Fibroblast of gingiva (primary cell): ENCODE results near the gene ETF1.
"Not testable (repeated sequence)": the region's sequence is repeated elsewhere in the genome, so short reads cannot be mapped to it uniquely, and the experiment has no call there.

Source experiments
- DNase-seq: peaks from one replicate; pipeline ENCODE4 v3.0.0-alpha.2; 2011; ENCODE audit warnings: low read depth

Gene ETF1

GRCh38 chr5:138490648-138491283 lies 52.3 kb downstream of the ETF1 start:
- DNase-seq, result no peak

- no peak for DNase-seq
Measured at GRCh38 chr5:138489683-138490061, 53.4 kb downstream of the ETF1 start.

GRCh38 chr5:138488481-138488945 lies 54.5 kb downstream of the ETF1 start:
- no peak for DNase-seq

- DNase-seq, result no peak
Measured at GRCh38 chr5:138482638-138483037, 60.4 kb downstream of the ETF1 start.

GRCh38 chr5:138476918-138477317 lies 66.1 kb downstream of the ETF1 start:
- no peak for DNase-seq

GRCh38 chr5:138473151-138473550 lies 69.9 kb downstream of the ETF1 start:
- DNase-seq, result not testable (repeated sequence)

GRCh38 chr5:138472353-138472752 lies 70.7 kb downstream of the ETF1 start:
- no peak for DNase-seq

- DNase-seq, result no peak
Measured at GRCh38 chr5:138471052-138471361, 72.0 kb downstream of the ETF1 start.

- no peak for DNase-seq
Measured at GRCh38 chr5:138470322-138471051, 72.5 kb downstream of the ETF1 start.

- DNase-seq, result peak; percentile 92
Measured at GRCh38 chr5:138469540-138470321, 73.3 kb downstream of the ETF1 start.

- DNase-seq, result no peak
Measured at GRCh38 chr5:138468966-138469539, 74.0 kb downstream of the ETF1 start.

GRCh38 chr5:138468133-138468965 lies 74.7 kb downstream of the ETF1 start:
- DNase-seq, result peak; percentile 75

GRCh38 chr5:138467711-138468132 lies 75.3 kb downstream of the ETF1 start:
- DNase-seq, result no peak

GRCh38 chr5:138466900-138467710 lies 75.9 kb downstream of the ETF1 start:
- DNase-seq, result peak; percentile 80

GRCh38 chr5:138466125-138466899 lies 76.7 kb downstream of the ETF1 start:
- peak; percentile 61 for DNase-seq

- DNase-seq, result peak; percentile 96
Measured at GRCh38 chr5:138465261-138466124, 77.5 kb downstream of the ETF1 start, which contains the start of gene EGR1. Gene EGR1 (plus strand): TSS chr5:138465479. CDS start chr5:138465762, 283 bp downstream.

- DNase-seq, result peak; percentile 99
Measured at GRCh38 chr5:138464388-138465260, 78.4 kb downstream of the ETF1 start.

- peak; percentile 95 for DNase-seq
Measured at GRCh38 chr5:138464008-138464387, 79.0 kb downstream of the ETF1 start.
